SK-N-SH (cell line): ENCODE results near the gene PAPLN. TPM values are rescaled to one million over a fixed set of nuclear protein-coding genes. Genes with fewer than 3 reads are reported as not detected.

Experiments
- CTCF ChIA-PET: fragments of 300-600, 350-600 bp; formaldehyde crosslinking; extraction: SDS; loops from one replicate; lab custom pipeline; 2021; lab: Yijun Ruan, JAX
- POLR2A ChIA-PET: fragments of 350-600 bp; sonication (Branson Sonifier 250); formaldehyde crosslinking; extraction: SDS; loops from one replicate; lab custom pipeline; 2020; ENCODE audit warnings: antibody characterized with exemption, inconsistent platforms; lab: Yijun Ruan, JAX
- DNase-seq: peaks from one replicate; pipeline ENCODE4 v3.0.0; 2012
- H2AFZ ChIP-seq: fragments of 200-600 bp; sonication (generic); 2 replicates; pipeline ENCODE4 v1.8.1; 2016; ENCODE audit warnings: antibody characterized with exemption, mild to moderate bottlenecking, low read depth
- H3F3A ChIP-seq: fragments of 200-600 bp; sonication (generic); replicated peaks from 2 replicates; pipeline ENCODE3; 2016; ENCODE audit warnings: antibody characterized with exemption, mild to moderate bottlenecking; ENCODE audit not compliant: insufficient read depth
- H3K27ac ChIP-seq, 2 experiments: fragments of 200-500 bp in 1 of 2; fragments of 200-600 bp in 1 of 2; sonication (Bioruptor generic) in 1 of 2; sonication (generic), shearing (Covaris generic) in 1 of 2; 2 replicates each; pipeline versions ENCODE4 v1.5.1 to v1.6.1; 2014 to 2016; ENCODE audit warnings: low read depth in 2 of 2, inconsistent platforms in 1 of 2, low read length in 1 of 2, mild to moderate bottlenecking in 1 of 2, mixed read lengths in 1 of 2
- H3K27me3 ChIP-seq: fragments of 200-600 bp; sonication (generic), shearing (Covaris generic); 2 replicates; pipeline ENCODE4 v1.6.1; 2016; ENCODE audit warnings: mixed run types; ENCODE audit not compliant: insufficient read depth
- H3K36me3 ChIP-seq, 2 experiments: fragments of 200-500 bp in 1 of 2; fragments of 200-600 bp in 1 of 2; sonication (Bioruptor generic) in 1 of 2; sonication (generic) in 1 of 2; replicated peaks in 1 of 2; 2 replicates each; pipeline versions ENCODE3 to v1.5.1; 2014 to 2016; ENCODE audit warnings: low read length in 1 of 2, mild to moderate bottlenecking in 1 of 2; ENCODE audit not compliant: insufficient read depth in 2 of 2, control insufficient read depth in 1 of 2
- H3K4me1 ChIP-seq, 2 experiments: fragments of 200-500 bp in 1 of 2; fragments of 200-600 bp in 1 of 2; sonication (Bioruptor generic) in 1 of 2; sonication (generic), shearing (Covaris generic) in 1 of 2; 2 replicates each; pipeline versions ENCODE4 v1.5.1 to v1.6.1; 2014 to 2016; ENCODE audit warnings: low read depth in 1 of 2, low read length in 1 of 2, mixed run types in 1 of 2; ENCODE audit not compliant: insufficient read depth in 2 of 2, control insufficient read depth in 1 of 2
- H3K4me2 ChIP-seq: fragments of 200-600 bp; sonication (generic), shearing (Covaris generic); 2 replicates; pipeline ENCODE4 v1.6.1; 2017; ENCODE audit warnings: mixed run types
- H3K4me3 ChIP-seq, 2 experiments: fragments of 200-500 bp in 1 of 2; fragments of 200-600 bp in 1 of 2; sonication (Bioruptor generic) in 1 of 2; sonication (generic), shearing (Covaris generic) in 1 of 2; 2 replicates each; pipeline versions ENCODE4 v1.5.1 to v1.8.1; 2014 to 2016; ENCODE audit warnings: low read depth in 2 of 2, inconsistent platforms in 1 of 2, low read length in 1 of 2, mild to moderate bottlenecking in 1 of 2, mixed read lengths in 1 of 2, moderate library complexity in 1 of 2
- H3K79me2 ChIP-seq: fragments of 200-600 bp; sonication (generic); 2 replicates; pipeline ENCODE4 v1.8.1; 2017; ENCODE audit warnings: mild to moderate bottlenecking; ENCODE audit not compliant: insufficient read depth
- H3K9ac ChIP-seq: fragments of 200-600 bp; sonication (generic); 2 replicates; pipeline ENCODE4 v1.6.1; 2017; ENCODE audit warnings: mixed run types
- H3K9me2 ChIP-seq: fragments of 200-600 bp; sonication (generic); 2 replicates; pipeline ENCODE4 v1.6.1; 2017; ENCODE audit warnings: mixed run types
- H3K9me3 ChIP-seq: fragments of 200-600 bp; sonication (generic); 2 replicates; pipeline ENCODE4 v1.6.1; 2017; ENCODE audit warnings: mixed run types, mild to moderate bottlenecking, moderate library complexity
- H4K20me1 ChIP-seq: fragments of 200-600 bp; sonication (generic); 2 replicates; pipeline ENCODE4 v1.6.1; 2017; ENCODE audit warnings: mild to moderate bottlenecking, mixed run types; ENCODE audit not compliant: insufficient read depth
- CTCF ChIP-seq: fragments of 200-600 bp; sonication (generic); IDR thresholded peaks from 2 replicates; pipeline ENCODE4 v1.6.1; 2017; ENCODE audit warnings: antibody characterized with exemption, mild to moderate bottlenecking, moderate library complexity
- FOSL2 ChIP-seq: IDR thresholded peaks from 2 replicates; pipeline ENCODE4 v1.4.0; 2012; ENCODE audit warnings: low read depth, mild to moderate bottlenecking, moderate library complexity, borderline replicate concordance
- NFIC ChIP-seq: IDR thresholded peaks from 2 replicates; pipeline ENCODE4 v1.4.0; 2012; ENCODE audit warnings: borderline replicate concordance
- RAD21 ChIP-seq: IDR thresholded peaks from 2 replicates; pipeline ENCODE4 v1.6.1; 2012; ENCODE audit warnings: mild to moderate bottlenecking, low read length
- YY1 ChIP-seq: IDR thresholded peaks from 2 replicates; pipeline ENCODE4 v1.4.0; 2012; ENCODE audit warnings: low read depth, mild to moderate bottlenecking
- WGBS: methylation state at CpG from one replicate; pipeline ENCODE4 v1.1.6; 2017; ENCODE audit warnings: low lambda C conversion rate; 5-methylcytosine and 5-hydroxymethylcytosine counted together
- polyA plus RNA-seq, 3 experiments: library from polyadenylated mRNA; depleted of rRNA; stranded (reverse); fragments of >200 nt; gene quantifications; 2 replicates each; pipeline ENCODE4 v1.2.3, GENCODE V29; 2012
- TF ChIP-seq, protein P1 (sequence below): IDR thresholded peaks from 2 replicates; pipeline ENCODE4 v1.4.0; 2012; ENCODE audit warnings: low read depth, borderline replicate concordance

PAPLN gene, protein sequence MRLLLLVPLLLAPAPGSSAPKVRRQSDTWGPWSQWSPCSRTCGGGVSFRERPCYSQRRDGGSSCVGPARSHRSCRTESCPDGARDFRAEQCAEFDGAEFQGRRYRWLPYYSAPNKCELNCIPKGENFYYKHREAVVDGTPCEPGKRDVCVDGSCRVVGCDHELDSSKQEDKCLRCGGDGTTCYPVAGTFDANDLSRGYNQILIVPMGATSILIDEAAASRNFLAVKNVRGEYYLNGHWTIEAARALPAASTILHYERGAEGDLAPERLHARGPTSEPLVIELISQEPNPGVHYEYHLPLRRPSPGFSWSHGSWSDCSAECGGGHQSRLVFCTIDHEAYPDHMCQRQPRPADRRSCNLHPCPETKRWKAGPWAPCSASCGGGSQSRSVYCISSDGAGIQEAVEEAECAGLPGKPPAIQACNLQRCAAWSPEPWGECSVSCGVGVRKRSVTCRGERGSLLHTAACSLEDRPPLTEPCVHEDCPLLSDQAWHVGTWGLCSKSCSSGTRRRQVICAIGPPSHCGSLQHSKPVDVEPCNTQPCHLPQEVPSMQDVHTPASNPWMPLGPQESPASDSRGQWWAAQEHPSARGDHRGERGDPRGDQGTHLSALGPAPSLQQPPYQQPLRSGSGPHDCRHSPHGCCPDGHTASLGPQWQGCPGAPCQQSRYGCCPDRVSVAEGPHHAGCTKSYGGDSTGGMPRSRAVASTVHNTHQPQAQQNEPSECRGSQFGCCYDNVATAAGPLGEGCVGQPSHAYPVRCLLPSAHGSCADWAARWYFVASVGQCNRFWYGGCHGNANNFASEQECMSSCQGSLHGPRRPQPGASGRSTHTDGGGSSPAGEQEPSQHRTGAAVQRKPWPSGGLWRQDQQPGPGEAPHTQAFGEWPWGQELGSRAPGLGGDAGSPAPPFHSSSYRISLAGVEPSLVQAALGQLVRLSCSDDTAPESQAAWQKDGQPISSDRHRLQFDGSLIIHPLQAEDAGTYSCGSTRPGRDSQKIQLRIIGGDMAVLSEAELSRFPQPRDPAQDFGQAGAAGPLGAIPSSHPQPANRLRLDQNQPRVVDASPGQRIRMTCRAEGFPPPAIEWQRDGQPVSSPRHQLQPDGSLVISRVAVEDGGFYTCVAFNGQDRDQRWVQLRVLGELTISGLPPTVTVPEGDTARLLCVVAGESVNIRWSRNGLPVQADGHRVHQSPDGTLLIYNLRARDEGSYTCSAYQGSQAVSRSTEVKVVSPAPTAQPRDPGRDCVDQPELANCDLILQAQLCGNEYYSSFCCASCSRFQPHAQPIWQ
- 0.13 and 0.15 TPM in 2 replicates for polyA plus RNA-seq (2012; rRNA removed)
- 0.05 and 0.14 TPM in 2 replicates for polyA plus RNA-seq (2012; cell fraction: cytosol; rRNA removed)
- polyA plus RNA-seq (2012; cell fraction: nucleus; rRNA removed): 0.55 and 0.71 TPM in 2 replicates

GRCh38 chr14:73237219-73237785 is at the start of gene PAPLN:
Gene PAPLN, plus strand, starts transcription at chr14:73237506. Its CDS starts 2,273 bp downstream, at chr14:73239779.
- Histone ChIP-seq H3K9me2 (no peaks in the 10 kb centered on the region), H3K4me3 (peak within 1 kb of the TSS in 1 of 2 experiments; percentile 42; a peak in 2 of 4 replicates), H3K4me1 (peaks cover 8 to 16% of the 10 kb centered on the region in 2 experiments; a peak in 3 of 4 replicates), H3F3A (peaks cover 3% of the 10 kb centered on the region), H4K20me1 (no peaks in the 10 kb centered on the region), H3K9ac (no peak within 1 kb of the TSS), H3K36me3 (no peaks in the 10 kb centered on the region), H2AFZ (no peak within 1 kb of the TSS), H3K27me3 (peaks cover 41% of the 10 kb centered on the region), H3K79me2 (no peaks in the 10 kb centered on the region), H3K27ac (no peak within 1 kb of the TSS), H3K9me3 (no peaks in the 10 kb centered on the region), H3K4me2 (peak within 1 kb of the TSS; percentile 46; the same call in 1 of the 2 replicates)
- WGBS: 15% methylated on average over 17 of the region's 48 CpGs
- peak; percentile 73 for DNase-seq
- CTCF ChIA-PET: interaction anchor here (2.1 kb wide), 1 partner anchor 235 kb away, joined by 6 read pairs; no protein-coding TSS in a partner anchor
- TF ChIP-seq NFIC: peak; percentile 44
- no peak for TF ChIP-seq CTCF
- TF ChIP-seq, protein P1, sequence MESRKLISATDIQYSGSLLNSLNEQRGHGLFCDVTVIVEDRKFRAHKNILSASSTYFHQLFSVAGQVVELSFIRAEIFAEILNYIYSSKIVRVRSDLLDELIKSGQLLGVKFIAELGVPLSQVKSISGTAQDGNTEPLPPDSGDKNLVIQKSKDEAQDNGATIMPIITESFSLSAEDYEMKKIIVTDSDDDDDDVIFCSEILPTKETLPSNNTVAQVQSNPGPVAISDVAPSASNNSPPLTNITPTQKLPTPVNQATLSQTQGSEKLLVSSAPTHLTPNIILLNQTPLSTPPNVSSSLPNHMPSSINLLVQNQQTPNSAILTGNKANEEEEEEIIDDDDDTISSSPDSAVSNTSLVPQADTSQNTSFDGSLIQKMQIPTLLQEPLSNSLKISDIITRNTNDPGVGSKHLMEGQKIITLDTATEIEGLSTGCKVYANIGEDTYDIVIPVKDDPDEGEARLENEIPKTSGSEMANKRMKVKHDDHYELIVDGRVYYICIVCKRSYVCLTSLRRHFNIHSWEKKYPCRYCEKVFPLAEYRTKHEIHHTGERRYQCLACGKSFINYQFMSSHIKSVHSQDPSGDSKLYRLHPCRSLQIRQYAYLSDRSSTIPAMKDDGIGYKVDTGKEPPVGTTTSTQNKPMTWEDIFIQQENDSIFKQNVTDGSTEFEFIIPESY: no peak
- no peak for TF ChIP-seq YY1
- POLR2A ChIA-PET: no interaction called here

- H3K9me2 ChIP-seq: no peaks in the 10 kb centered on the region
- no peak overlapping the region for H3K4me3 ChIP-seq
- 0 out of 2 replicates have a peak, but pooled peaks have one; percentile 9 for TF ChIP-seq FOSL2
- no peak for TF ChIP-seq RAD21
- H3K4me2 ChIP-seq: no peak overlapping the region
- no peaks in the 10 kb centered on the region for H3K9me3 ChIP-seq
- no peak overlapping the region for H3K9ac ChIP-seq
- H3K36me3 ChIP-seq: peaks cover 21 to 22% of the 10 kb centered on the region in 2 experiments
- H3K79me2 ChIP-seq: no peaks in the 10 kb centered on the region
- no peaks in the 10 kb centered on the region for H3K4me1 ChIP-seq
- no peaks in the 10 kb centered on the region for H4K20me1 ChIP-seq
- H2AFZ ChIP-seq: no peak overlapping the region
- CTCF ChIA-PET: interaction anchor here (1.2 to 2.5 kb wide), 2 partner anchors 12 to 15 kb away, joined by 3 to 8 read pairs; no protein-coding TSS in a partner anchor
- WGBS: 74% methylated on average over 3 of the region's 3 CpGs
- no peak overlapping the region for H3K27ac ChIP-seq
- no peak for DNase-seq
- no peaks in the 10 kb centered on the region for H3K27me3 ChIP-seq
- H3F3A ChIP-seq: peaks cover 3% of the 10 kb centered on the region
- POLR2A ChIA-PET: no interaction called here
These were observed 48.8 kb upstream of the PAPLN start for GRCh38 chr14:73188501-73188911.
